HepG2 (cell line): ENCODE results near the gene CRKL. TPM values are rescaled to one million over a fixed set of nuclear protein-coding genes. Genes with fewer than 3 reads are reported as not detected.

Source experiments
- HMGA1 ChIP-seq: sonication (generic); formaldehyde crosslinking; conservative IDR thresholded peaks from 2 replicates; pipeline ENCODE4 v1.4.0; 2020; ENCODE audit warnings: missing genetic modification reagents
- HOXA5 ChIP-seq: sonication (generic); formaldehyde crosslinking; IDR thresholded peaks from 2 replicates; pipeline ENCODE4 v1.4.0; 2020; ENCODE audit warnings: missing genetic modification reagents
- KDM5A ChIP-seq: fragments of 200-600 bp; sonication (generic); IDR thresholded peaks from 2 replicates; pipeline ENCODE4 v1.7.0; 2018; ENCODE audit warnings: antibody characterized with exemption, mild to moderate bottlenecking, low read length, borderline replicate concordance
- NCOA2 ChIP-seq: sonication (generic); formaldehyde crosslinking; IDR thresholded peaks from 2 replicates; pipeline ENCODE4 v1.8.0; 2022; ENCODE audit warnings: inconsistent platforms
- NR3C1 ChIP-seq: sonication (generic); formaldehyde crosslinking; IDR thresholded peaks from 2 replicates; pipeline ENCODE4 v1.4.0; 2020; ENCODE audit warnings: missing genetic modification reagents
- PHF8 ChIP-seq: sonication (generic); formaldehyde crosslinking; IDR thresholded peaks from 2 replicates; pipeline ENCODE4 v1.5.0; 2020; ENCODE audit warnings: missing genetic modification reagents
- REL ChIP-seq: sonication (generic); formaldehyde crosslinking; conservative IDR thresholded peaks from 2 replicates; pipeline ENCODE4 v1.8.0; 2022; ENCODE audit warnings: mild to moderate bottlenecking, missing genetic modification reagents, moderate library complexity
- RELA ChIP-seq: sonication (generic); formaldehyde crosslinking; IDR thresholded peaks from 2 replicates; pipeline ENCODE4 v1.4.0; 2020; ENCODE audit warnings: missing genetic modification reagents
- RXRB ChIP-seq: IDR thresholded peaks from 2 replicates; pipeline ENCODE4 v1.6.1; 2016; ENCODE audit warnings: borderline replicate concordance, missing genetic modification reagents, missing compliant biosample characterization
- SATB2 ChIP-seq: sonication (generic); formaldehyde crosslinking; IDR thresholded peaks from 2 replicates; pipeline ENCODE4 v1.5.0; 2020; ENCODE audit warnings: missing genetic modification reagents
- SP1 ChIP-seq, 2 experiments: fragments of 450-650 bp in 1 of 2; sonication (generic) in 1 of 2; formaldehyde crosslinking in 1 of 2; IDR thresholded peaks; 2 replicates each; pipeline versions ENCODE4 v1.4.0 to v1.6.1; 2016 to 2020; ENCODE audit warnings: missing genetic modification reagents in 1 of 2
- SP4 ChIP-seq: sonication (generic); formaldehyde crosslinking; IDR thresholded peaks from 2 replicates; pipeline ENCODE4 v1.8.1; 2023; ENCODE audit warnings: mild to moderate bottlenecking, missing genetic modification reagents
- SRSF4 ChIP-seq: fragments of 200-400 bp; formaldehyde crosslinking; IDR thresholded peaks from one replicate; pipeline ENCODE4 v1.6.1; 2018; ENCODE audit warnings: mild to moderate bottlenecking, low read depth, low read length, moderate library complexity; ENCODE audit not compliant: poor library complexity, severe bottlenecking
- TCF7L2 ChIP-seq: IDR thresholded peaks from 2 replicates; pipeline ENCODE4 v1.6.1; 2011; ENCODE audit warnings: mild to moderate bottlenecking, low read depth, low read length, moderate library complexity
- ZC3H13 ChIP-seq: sonication (generic); formaldehyde crosslinking; IDR thresholded peaks from 2 replicates; pipeline ENCODE4 v1.8.1; 2023; ENCODE audit warnings: mild to moderate bottlenecking, missing genetic modification reagents, moderate library complexity
- ZFP62 ChIP-seq: sonication (generic); formaldehyde crosslinking; IDR thresholded peaks from 2 replicates; pipeline ENCODE4 v1.4.0; 2020; ENCODE audit warnings: missing genetic modification reagents
- ZNF33B ChIP-seq: sonication (generic); formaldehyde crosslinking; IDR thresholded peaks from 2 replicates; pipeline ENCODE4 v1.5.1; 2020; ENCODE audit warnings: mild to moderate bottlenecking, missing genetic modification reagents
- ZNF468 ChIP-seq: sonication (generic); formaldehyde crosslinking; IDR thresholded peaks from 2 replicates; pipeline ENCODE4 v1.8.0; 2022; ENCODE audit warnings: mild to moderate bottlenecking, moderate library complexity, missing genetic modification reagents
- ZNF598 ChIP-seq: sonication (generic); formaldehyde crosslinking; IDR thresholded peaks from 2 replicates; pipeline ENCODE4 v1.5.1; 2020; ENCODE audit warnings: mild to moderate bottlenecking, missing genetic modification reagents, borderline replicate concordance
- ZNF605 ChIP-seq: sonication (generic); formaldehyde crosslinking; IDR thresholded peaks from 2 replicates; pipeline ENCODE4 v1.8.0; 2022; ENCODE audit warnings: mild to moderate bottlenecking, missing genetic modification reagents
- ZNF709 ChIP-seq: sonication (generic); formaldehyde crosslinking; IDR thresholded peaks from 2 replicates; pipeline ENCODE4 v1.5.0; 2020; ENCODE audit warnings: mild to moderate bottlenecking, missing genetic modification reagents
- ZNF788 ChIP-seq: sonication (generic); formaldehyde crosslinking; IDR thresholded peaks from 2 replicates; pipeline ENCODE4 v1.5.0; 2020; ENCODE audit warnings: mild to moderate bottlenecking, missing genetic modification reagents, borderline replicate concordance
- ZZZ3 ChIP-seq: sonication (generic); formaldehyde crosslinking; IDR thresholded peaks from 2 replicates; pipeline ENCODE4 v1.4.0; 2020; ENCODE audit warnings: missing genetic modification reagents, mild to moderate bottlenecking, borderline replicate concordance
- polyA plus RNA-seq, 8 experiments: library from polyadenylated mRNA; depleted of rRNA in 3 of 8; stranded (reverse) in 7 of 8; unstranded in 1 of 8; fragments of >200 nt; fragmentation: Illumina TruSeq in 4 of 8; extraction: Trizol in 4 of 8; gene quantifications; 2 replicates each; pipeline versions ENCODE4 v1.2.1 to v1.2.3, GENCODE V29; 2011 to 2016; ENCODE audit warnings: low read depth in 4 of 8, missing spikeins in 1 of 8, mixed read lengths in 1 of 8; ENCODE audit not compliant: insufficient read depth in 1 of 8
- total RNA-seq, 5 experiments: library from RNA; depleted of rRNA; stranded (reverse); fragments of >200 nt; fragmentation: Illumina TruSeq; extraction: Trizol; gene quantifications; 2 replicates each; pipeline ENCODE4 v1.2.3, GENCODE V29; 2016; ENCODE audit warnings: low read depth in 1 of 5
- TF ChIP-seq, protein P1 (sequence below): sonication (generic); formaldehyde crosslinking; IDR thresholded peaks from 2 replicates; pipeline ENCODE4 v1.8.0; 2022; ENCODE audit warnings: mild to moderate bottlenecking, missing genetic modification reagents, moderate library complexity
- TF ChIP-seq, protein P2 (sequence below): sonication (generic); formaldehyde crosslinking; IDR thresholded peaks from 2 replicates; pipeline ENCODE4 v1.9.0; 2021; ENCODE audit warnings: missing genetic modification reagents, mild to moderate bottlenecking, borderline replicate concordance
- TF ChIP-seq, protein P3 (sequence below): sonication (generic); formaldehyde crosslinking; IDR thresholded peaks from 2 replicates; pipeline ENCODE4 v1.5.0; 2020; ENCODE audit warnings: mild to moderate bottlenecking, missing genetic modification reagents

CRKL gene
- total and polyA plus RNA-seq, 2 of the 13 experiments (the other 11 are each of a cell fraction or from before 2014, with no cell fraction given), result 37.4 to 60.6 TPM

DNA sequence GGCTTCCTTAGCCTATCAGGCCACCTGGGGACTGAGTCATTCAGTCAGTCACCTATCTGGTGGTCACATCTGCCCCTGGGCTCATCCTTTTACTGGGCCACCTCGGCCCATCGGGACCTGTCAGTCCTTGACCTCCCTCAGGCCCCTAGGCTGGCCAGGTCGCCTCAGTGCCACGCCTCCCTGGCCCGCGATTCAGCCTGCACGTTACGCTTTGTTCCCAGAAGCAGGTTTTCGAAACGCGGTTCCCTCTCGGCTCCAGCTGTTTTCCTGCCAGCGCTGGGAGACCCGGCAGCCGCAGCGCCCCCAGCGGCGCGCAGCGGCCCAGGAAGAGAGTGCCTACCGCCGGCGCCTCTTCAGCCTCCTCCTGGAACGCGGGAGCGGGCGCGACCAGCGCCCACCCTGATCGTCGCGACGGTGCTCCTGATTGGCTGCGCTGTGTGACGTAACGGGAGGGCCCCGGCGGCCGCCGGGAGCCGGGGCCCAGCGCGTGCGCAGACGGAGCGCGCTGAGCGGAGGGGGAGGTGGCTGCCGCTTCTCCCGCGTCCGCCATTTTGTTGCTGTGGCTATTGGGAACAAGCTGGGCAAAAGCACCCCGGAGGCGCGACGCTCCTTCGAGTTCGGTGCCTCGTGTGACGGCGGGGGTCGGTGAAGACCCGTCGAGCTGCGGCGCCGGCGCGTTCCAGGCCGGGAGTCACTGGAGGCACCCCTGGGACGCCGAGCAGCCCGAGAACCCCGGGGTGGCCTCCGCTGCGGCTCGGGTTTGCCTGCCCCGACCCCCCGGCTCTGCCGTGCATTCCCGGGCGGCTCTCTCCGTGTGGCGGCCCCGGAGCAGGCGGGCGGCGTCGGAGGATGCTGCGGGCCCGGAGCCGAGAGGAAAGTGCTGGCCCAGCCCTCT, at the start of gene CRKL (continued):
- TF ChIP-seq ZZZ3 (CRISPR knock-in tag) (peak; percentile 50; the same call in 1 of the 2 replicates), KDM5A (peak; percentile 8; the same call in 1 of the 2 replicates), REL (CRISPR knock-in tag) (no peak), ZNF468 (CRISPR knock-in tag) (no peak), ZNF788 (CRISPR knock-in tag) (peak; percentile 78; the same call in 1 of the 2 replicates), RELA (CRISPR knock-in tag) (peak; percentile 74; the same call in 1 of the 2 replicates), HMGA1 (CRISPR knock-in tag) (no peak), PHF8 (CRISPR knock-in tag) (peak; percentile 84), SATB2 (CRISPR knock-in tag) (no peak), SRSF4 (no peak), SP4 (peak; percentile 80), ZNF33B (no peak), ZC3H13 (CRISPR knock-in tag) (peak; percentile 62; the same call in 1 of the 2 replicates), ZNF605 (CRISPR knock-in tag) (peak; percentile 71), NR3C1 (CRISPR knock-in tag) (no peak), ZNF709 (peak; percentile 71), HOXA5 (CRISPR knock-in tag) (no peak; the same call in none of the 2 replicates), TCF7L2 (no peak), RXRB (peak; percentile 85), NCOA2 (CRISPR knock-in tag) (peak; percentile 64; the same call in 1 of the 2 replicates), ZNF598 (no peak), SP1 (IDR thresholded peaks at IDR 0.05) (no peak), SP1 (CRISPR knock-in tag; IDR thresholded peaks at IDR 0.05) (peak; percentile 45; the same call in 1 of the 2 replicates), ZFP62 (CRISPR knock-in tag) (no peak)
- TF ChIP-seq, protein P1, sequence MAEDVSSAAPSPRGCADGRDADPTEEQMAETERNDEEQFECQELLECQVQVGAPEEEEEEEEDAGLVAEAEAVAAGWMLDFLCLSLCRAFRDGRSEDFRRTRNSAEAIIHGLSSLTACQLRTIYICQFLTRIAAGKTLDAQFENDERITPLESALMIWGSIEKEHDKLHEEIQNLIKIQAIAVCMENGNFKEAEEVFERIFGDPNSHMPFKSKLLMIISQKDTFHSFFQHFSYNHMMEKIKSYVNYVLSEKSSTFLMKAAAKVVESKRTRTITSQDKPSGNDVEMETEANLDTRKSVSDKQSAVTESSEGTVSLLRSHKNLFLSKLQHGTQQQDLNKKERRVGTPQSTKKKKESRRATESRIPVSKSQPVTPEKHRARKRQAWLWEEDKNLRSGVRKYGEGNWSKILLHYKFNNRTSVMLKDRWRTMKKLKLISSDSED (CRISPR knock-in tag), result no peak
- TF ChIP-seq, protein P2, sequence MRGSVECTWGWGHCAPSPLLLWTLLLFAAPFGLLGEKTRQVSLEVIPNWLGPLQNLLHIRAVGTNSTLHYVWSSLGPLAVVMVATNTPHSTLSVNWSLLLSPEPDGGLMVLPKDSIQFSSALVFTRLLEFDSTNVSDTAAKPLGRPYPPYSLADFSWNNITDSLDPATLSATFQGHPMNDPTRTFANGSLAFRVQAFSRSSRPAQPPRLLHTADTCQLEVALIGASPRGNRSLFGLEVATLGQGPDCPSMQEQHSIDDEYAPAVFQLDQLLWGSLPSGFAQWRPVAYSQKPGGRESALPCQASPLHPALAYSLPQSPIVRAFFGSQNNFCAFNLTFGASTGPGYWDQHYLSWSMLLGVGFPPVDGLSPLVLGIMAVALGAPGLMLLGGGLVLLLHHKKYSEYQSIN (CRISPR knock-in tag), result no peak
- TF ChIP-seq, protein P3, sequence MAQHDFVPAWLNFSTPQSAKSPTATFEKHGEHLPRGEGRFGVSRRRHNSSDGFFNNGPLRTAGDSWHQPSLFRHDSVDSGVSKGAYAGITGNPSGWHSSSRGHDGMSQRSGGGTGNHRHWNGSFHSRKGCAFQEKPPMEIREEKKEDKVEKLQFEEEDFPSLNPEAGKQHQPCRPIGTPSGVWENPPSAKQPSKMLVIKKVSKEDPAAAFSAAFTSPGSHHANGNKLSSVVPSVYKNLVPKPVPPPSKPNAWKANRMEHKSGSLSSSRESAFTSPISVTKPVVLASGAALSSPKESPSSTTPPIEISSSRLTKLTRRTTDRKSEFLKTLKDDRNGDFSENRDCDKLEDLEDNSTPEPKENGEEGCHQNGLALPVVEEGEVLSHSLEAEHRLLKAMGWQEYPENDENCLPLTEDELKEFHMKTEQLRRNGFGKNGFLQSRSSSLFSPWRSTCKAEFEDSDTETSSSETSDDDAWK (CRISPR knock-in tag), result no peak
